NCI-H146 treated with DMSO at 0.1 percent for 48 hours (cell line): ENCODE results near the gene ADM.

Source experiments
- DNase-seq: peaks from one replicate; lab custom pipeline; 2025; ENCODE audit not compliant: unreplicated experiment; lab: John Stamatoyannopoulos, UW

ADM gene

GRCh38 chr11:10327254-10327653, 22.4 kb downstream of the ADM start:
- DNase-seq = no peak

GRCh38 chr11:10328314-10329098, 23.6 kb downstream of the ADM start:
- DNase-seq = no peak

GRCh38 chr11:10329356-10329755, 24.5 kb downstream of the ADM start:
- DNase-seq = no peak

GRCh38 chr11:10329935-10330334, 25.1 kb downstream of the ADM start:
- DNase-seq = no peak

- DNase-seq = no peak
Observed at GRCh38 chr11:10331548-10332289, 26.8 kb downstream of the ADM start.

- no peak for DNase-seq
Observed at GRCh38 chr11:10333490-10333889, 28.6 kb downstream of the ADM start.

- no peak for DNase-seq
Observed at GRCh38 chr11:10338287-10338686, 33.4 kb downstream of the ADM start.

GRCh38 chr11:10348650-10349280, 43.9 kb downstream of the ADM start:
- no peak for DNase-seq

GRCh38 chr11:10349281-10349665, 44.4 kb downstream of the ADM start:
- no peak for DNase-seq

GRCh38 chr11:10349806-10350205, 44.9 kb downstream of the ADM start:
- DNase-seq = peak; percentile 64

- no peak for DNase-seq
Observed at GRCh38 chr11:10350334-10350733, 45.5 kb downstream of the ADM start.

GRCh38 chr11:10351435-10351764, 46.5 kb downstream of the ADM start:
- DNase-seq = peak; percentile 83

GRCh38 chr11:10351765-10352641, 47.1 kb downstream of the ADM start:
- peak; percentile 96 for DNase-seq

GRCh38 chr11:10352921-10353550, 48.2 kb downstream of the ADM start:
- no peak for DNase-seq

- DNase-seq = no peak
Observed at GRCh38 chr11:10354389-10354788, 49.5 kb downstream of the ADM start.

- DNase-seq = no peak
Observed at GRCh38 chr11:10355257-10355661, 50.4 kb downstream of the ADM start.

- DNase-seq = no peak
Observed at GRCh38 chr11:10356161-10356560, 51.3 kb downstream of the ADM start.
